Measurements from ENCODE around the gene ALOX12B.
"Not testable (repeated sequence)": the region's sequence is repeated elsewhere in the genome, so short reads cannot be mapped to it uniquely, and the experiment has no call there.

The ALOX12B gene

GRCh38 chr17:8063761-8064534 lies 23.6 kb downstream of the ALOX12B start:
- DNase-seq: no peak

DNA sequence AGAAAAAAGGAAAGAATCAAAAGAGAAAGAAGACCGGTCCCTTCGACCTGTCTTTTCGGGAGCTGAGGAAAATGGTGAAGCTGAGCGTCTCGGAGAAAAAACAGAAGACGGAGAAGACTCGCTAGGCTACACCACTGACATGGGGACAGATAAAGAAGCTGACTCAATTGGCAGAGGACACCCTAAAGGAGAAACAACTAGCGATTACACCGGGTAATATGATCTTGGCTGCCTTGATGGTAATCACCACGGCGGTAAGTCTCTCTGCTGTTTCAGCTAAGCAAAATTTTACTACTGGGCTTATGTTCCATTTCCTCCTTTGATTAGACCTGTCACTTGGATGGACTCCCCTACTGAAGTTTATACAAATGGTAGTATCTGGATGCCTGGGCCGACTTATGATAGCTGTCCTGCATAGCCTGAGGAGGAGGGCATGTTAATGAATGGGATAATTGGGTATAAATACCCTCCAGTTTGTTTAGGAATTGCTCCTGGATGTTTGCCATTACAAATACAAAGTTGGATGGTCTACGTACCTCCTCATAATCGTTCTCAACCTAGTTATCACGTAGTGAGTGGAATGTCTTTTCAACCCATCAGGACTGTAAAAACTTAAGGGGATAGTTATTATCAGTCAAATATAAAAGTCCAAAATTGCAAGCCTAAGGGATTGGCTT lies 24.6 kb downstream of the ALOX12B start:
- no peak for DNase-seq

DNA sequence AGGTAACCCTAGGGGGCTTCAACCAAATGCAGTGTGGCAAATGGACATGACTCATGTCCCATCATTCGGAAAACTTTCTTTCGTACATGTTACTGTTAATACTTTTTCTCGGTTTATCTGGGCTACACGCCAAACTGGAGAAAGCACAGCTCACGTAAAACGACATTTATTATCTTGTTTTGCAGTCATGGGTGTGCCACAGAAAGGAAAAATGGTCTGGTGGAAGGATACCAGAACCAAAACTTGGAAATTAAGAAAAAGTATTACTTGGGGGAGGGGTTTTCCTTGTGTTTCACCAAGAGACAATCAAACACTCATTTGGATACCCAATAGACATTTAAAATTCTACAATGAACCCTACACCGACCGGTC lies 25.1 kb downstream of the ALOX12B start:
- DNase-seq: no peak

DNA sequence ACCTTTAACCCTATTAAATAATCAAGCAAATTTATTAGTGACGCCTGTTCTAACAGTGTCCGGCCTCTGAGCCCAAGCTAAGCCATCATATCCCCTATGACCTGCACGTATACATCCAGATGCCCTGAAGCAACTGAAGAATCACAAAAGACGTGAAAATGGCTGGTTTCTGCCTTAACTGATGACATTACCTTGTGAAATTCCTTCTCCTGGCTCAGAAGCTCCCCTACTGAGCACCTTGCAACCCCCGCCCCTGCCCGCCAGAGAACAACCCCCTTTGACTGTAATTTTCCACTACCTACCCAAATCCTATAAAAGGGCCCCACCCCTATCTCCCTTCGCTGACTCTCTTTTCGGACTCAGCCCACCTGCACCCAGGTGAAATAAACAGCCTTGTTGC lies 25.7 kb downstream of the ALOX12B start:
- not testable (repeated sequence) for DNase-seq

- no peak for DNase-seq
These were observed 27.2 kb downstream of the ALOX12B start for GRCh38 chr17:8060274-8060673.

DNA sequence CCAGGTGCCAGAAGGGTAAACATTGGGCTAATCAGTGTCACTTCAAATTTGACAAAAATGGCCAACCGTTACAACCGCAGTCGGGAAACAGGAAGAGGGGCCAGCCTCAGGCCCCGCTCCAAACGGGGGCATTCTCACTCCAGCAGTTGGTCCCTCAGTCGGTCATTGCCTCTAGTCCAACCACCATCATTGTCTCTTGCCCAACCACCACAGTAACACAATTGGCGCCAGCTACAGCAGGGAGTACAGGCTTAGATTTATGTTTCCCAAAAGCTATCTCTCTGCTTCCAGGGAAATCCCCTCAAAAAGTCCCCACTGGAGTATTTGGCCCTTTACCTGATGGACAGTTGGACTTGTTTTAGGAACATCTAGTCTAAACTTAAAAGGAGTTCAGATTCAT lies 28.4 kb downstream of the ALOX12B start:
- DNase-seq: no peak

DNA sequence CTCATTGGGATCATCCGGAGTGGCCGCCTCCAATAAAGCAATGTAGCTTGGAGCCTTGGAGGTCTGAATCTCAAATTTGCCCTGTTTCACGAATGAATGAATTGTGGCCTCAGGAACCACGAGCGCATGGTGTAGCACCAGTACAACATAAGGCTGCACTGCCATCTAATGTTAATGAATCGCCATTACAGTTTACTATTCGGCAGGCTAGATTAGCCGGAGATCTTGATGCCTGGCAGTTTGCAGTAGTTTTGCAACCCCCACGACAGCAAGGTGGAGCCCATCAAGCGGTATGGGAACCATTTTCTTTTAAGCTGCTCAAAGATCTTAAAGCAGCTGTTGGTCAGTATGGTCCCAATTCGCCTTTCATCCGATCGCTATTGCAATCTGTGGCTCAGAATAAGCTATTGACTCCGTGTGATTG lies 29.8 kb downstream of the ALOX12B start:
- DNase-seq: peak in 2 of 4 experiments; percentile 12 to 16

GRCh38 chr17:8056976-8057625 lies 30.4 kb downstream of the ALOX12B start:
- no peak for DNase-seq

DNA sequence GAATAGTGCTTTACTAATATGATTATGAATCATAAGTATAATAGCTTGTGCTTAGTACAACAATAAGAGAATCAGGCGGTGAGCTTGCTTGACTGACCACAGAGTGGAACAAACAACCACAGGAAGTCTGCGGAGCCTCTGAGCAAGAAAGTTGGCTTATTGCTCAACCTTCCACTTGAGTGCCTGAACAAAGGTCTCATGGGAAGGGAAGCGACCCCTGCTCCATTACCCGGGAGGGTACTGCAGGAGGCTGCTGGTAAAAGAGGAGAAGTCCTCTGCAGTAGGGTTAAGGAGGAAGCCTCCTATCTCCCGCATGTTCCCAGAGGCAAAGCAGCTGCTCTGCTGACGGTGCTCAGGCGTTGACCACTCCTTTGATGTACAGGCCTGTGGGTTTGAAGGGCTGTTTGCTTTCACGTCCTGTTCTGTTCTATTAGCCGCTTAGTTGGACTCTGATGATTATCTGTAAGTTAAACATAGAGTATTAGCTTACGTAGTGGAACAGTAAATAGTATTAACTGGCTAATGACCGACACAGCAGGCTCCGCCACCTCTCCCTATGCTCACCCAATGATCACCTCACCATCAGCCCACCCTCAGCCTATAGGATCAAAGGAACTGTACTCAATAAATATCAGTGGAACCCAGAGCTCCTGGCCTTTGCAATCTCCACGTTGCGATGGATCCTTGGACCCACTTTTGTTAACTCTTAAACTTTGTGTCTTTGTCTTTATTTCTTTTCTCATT lies 31.1 kb downstream of the ALOX12B start:
- DNase-seq: no peak

GRCh38 chr17:8055851-8056231 lies 31.7 kb downstream of the ALOX12B start:
- no peak for DNase-seq

DNA sequence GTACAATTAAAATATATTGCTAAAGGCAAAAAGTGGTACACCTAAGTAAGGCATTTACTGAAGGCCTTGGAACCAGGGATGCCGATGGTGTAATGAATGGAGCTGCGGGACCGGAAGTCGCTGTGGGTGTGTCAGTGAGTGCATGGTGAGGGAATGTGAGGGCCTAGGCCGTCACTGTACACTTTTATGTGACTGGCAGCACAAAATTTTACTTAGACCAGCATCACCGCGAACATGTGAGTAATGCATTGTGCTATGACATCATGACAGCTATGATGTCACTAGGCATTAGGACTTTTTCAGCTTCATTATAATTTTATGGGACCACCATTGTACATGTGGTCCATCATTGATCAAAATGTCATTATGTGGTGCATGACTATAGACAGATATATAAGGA lies 33.9 kb downstream of the ALOX12B start:
- DNase-seq: no peak

GRCh38 chr17:8052256-8053252 lies 35.0 kb downstream of the ALOX12B start:
- DNase-seq: no peak

- DNase-seq: no peak
These were observed 35.7 kb downstream of the ALOX12B start for GRCh38 chr17:8051831-8052230.

- no peak for DNase-seq
These were observed 38.8 kb downstream of the ALOX12B start for GRCh38 chr17:8048736-8049135.

DNA sequence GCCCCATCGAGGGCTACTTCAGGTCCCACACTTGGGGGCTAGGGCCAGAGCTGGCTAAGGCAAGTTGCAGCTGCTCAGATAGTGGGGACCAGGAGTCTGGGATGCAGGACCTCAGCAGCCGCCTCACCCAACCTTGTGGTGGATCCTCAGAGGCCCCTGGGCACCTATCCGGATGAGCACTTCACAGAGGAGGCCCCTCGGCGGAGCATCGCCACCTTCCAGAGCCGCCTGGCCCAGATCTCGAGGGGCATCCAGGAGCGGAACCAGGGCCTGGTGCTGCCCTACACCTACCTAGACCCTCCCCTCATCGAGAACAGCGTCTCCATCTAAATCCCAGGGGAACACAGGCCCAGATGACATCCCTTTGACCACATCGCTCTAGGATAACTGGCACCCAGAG lies 39.3 kb downstream of the ALOX12B start:
- no peak for DNase-seq

GRCh38 chr17:8047769-8048110 lies 39.8 kb downstream of the ALOX12B start:
- DNase-seq: no peak

- no peak for DNase-seq
These were observed 40.4 kb downstream of the ALOX12B start for GRCh38 chr17:8046929-8047768.

DNA sequence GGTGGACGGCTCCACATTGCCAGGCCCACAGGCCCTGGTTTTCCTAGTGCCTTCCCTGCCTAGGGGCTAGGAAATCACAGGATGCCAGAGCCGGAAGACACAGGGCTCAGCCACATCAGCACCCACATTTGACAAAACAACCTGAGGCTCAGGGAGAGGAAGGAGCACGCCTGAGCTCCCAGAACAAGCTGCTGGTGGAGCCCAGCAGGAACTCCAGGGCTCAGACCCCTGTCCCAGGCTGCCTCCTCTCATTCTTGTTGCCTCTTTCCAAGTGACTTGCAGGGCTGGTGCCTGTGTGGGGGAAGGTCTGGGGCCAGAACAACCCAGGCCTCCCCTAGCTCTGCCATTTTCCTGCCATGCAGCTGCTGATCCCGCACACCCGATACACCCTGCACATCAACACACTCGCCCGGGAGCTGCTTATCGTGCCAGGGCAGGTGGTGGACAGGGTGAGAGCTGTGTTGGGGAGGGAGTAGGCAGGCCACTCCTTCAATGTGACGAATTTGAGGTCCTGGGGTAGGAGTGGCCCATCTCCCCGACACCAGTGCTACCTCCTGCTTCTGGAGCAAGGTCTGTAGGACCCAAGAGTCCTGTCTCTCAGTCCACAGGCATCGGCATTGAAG lies 41.1 kb downstream of the ALOX12B start:
- no peak for DNase-seq

DNA sequence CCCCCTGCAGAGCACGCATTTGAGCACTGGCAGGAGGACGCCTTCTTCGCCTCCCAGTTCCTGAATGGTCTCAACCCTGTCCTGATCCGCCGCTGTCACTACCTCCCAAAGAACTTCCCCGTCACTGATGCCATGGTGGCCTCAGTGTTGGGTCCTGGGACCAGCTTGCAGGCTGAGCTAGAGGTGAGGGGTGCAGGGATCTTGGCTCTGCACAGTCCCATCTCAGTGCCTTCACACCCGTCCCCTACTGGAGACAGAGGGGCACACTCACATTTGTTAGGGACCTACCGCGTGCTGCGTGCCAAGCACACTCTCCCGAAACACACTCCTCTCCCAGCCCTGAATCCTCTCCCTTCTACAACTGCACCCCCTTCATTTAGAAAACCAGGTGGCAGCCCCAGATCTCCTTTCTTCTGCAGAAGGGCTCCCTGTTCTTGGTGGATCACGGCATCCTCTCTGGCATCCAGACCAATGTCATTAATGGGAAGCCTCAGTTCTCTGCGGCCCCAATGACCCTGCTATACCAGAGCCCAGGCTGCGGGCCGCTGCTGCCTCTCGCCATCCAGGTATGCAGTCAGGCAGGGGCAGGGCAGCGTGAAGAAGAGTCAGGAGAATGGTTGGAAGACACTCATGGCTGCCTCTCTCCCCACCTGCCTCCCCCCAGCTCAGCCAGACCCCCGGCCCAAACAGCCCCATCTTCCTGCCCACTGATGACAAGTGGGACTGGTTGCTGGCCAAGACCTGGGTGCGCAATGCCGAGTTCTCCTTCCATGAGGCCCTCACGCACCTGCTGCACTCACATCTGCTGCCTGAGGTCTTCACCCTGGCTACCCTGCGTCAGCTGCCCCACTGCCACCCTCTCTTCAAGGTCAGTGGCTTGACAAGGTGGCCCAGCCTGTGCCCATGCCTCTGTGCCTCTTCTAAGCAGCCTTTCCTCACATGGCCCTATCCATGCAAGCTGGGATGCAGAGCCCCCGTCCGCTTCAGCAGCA lies 42.4 kb downstream of the ALOX12B start:
- DNase-seq: no peak

Measured in activated naive CD4-positive, alpha-beta T cell (primary cell).